Mucosa of descending colon (tissue), 3 donors: Measurements from ENCODE around the gene BBS1. TPM values are rescaled to one million over a fixed set of nuclear protein-coding genes. Genes with fewer than 3 reads are reported as not detected.

Experiments used
- ATAC-seq: fragments of 200-7000 bp; cut with Tn5 transposase; one replicate; pipeline ENCODE4 v1.9.1; 2020; ENCODE audit warnings: mild to moderate bottlenecking, moderate library complexity
- DNase-seq, 3 donors: peaks; one replicate each; pipeline ENCODE4 v3.0.0-alpha.2; 2020
- H3K36me3 ChIP-seq: fragments of 200-600 bp; one replicate; pipeline ENCODE4 v1.8.0; 2021; ENCODE audit warnings: low read depth, mild to moderate bottlenecking
- H3K4me1 ChIP-seq: fragments of 200-600 bp; one replicate; pipeline ENCODE4 v1.8.0; 2021; ENCODE audit warnings: low read depth, mild to moderate bottlenecking
- H3K4me3 ChIP-seq: fragments of 200-600 bp; one replicate; pipeline ENCODE4 v1.8.0; 2021; ENCODE audit warnings: mild to moderate bottlenecking
- H3K9me3 ChIP-seq: fragments of 200-600 bp; one replicate; pipeline ENCODE4 v1.8.0; 2021; ENCODE audit warnings: mild to moderate bottlenecking
- CTCF ChIP-seq: fragments of 200-600 bp; IDR thresholded peaks from one replicate; pipeline ENCODE4 v1.8.0; 2022; ENCODE audit warnings: antibody characterized with exemption, mild to moderate bottlenecking
- intact Hi-C, 2 donors: fragments of 100-400 bp; cut with DNase I in 1 of 2; cut with micrococcal nuclease in 1 of 2; formaldehyde crosslinking; loops; one replicate each; pipeline versions ENCODE4 v1.11.0 to v1.11.1; 2022; cut with DNase I, micrococcal nuclease
- total RNA-seq, 3 donors: library from RNA; stranded (reverse); fragmentation: NEBNext Ultra II Directional in 2 of 3; extraction: Animal tissue kit (Norgen Biotek cat#: 25700) in 2 of 3; gene quantifications; one replicate each; pipeline versions ENCODE4 v1.2.1 to v1.2.4, GENCODE V29; 2021 to 2023
- donor health status: DM: no; HTN: no; CAD: no; lungs with moderate emphysema.
- donor health status: DM: no; HTN: no; CAD: no.
- donor health status: DM: no; HTN: yes; CAD: no.

The BBS1 gene
- total RNA-seq, 3 donors from 2014 or later = 27.7 to 49.3 (median 35.4) TPM

GRCh38 chr11:66556086-66556485 lies 45.7 kb downstream of the BBS1 start:
- Histone ChIP-seq H3K9me3 (no peaks in the 10 kb centered on the region), H3K4me1 (no peaks in the 10 kb centered on the region), H3K36me3 (no peaks in the 10 kb centered on the region), H3K4me3 (no peak overlapping the region)
- intact Hi-C loops = no loop called here
- DNase-seq = no peak
- no peak for ATAC-seq
- no peak for TF ChIP-seq CTCF

GRCh38 chr11:66557733-66558326 lies 47.4 kb downstream of the BBS1 start:
- ATAC-seq (no peak), DNase-seq (no peak)
- intact Hi-C loops = no loop called here
- TF ChIP-seq CTCF = no peak
- H3K4me1 ChIP-seq = no peaks in the 10 kb centered on the region
- H3K9me3 ChIP-seq = no peaks in the 10 kb centered on the region
- no peak overlapping the region for H3K4me3 ChIP-seq
- H3K36me3 ChIP-seq = no peaks in the 10 kb centered on the region

- intact Hi-C loops = no loop called here
- Histone ChIP-seq H3K4me1 (no peaks in the 10 kb centered on the region), H3K4me3 (no peak overlapping the region), H3K36me3 (no peaks in the 10 kb centered on the region), H3K9me3 (no peaks in the 10 kb centered on the region)
- ATAC-seq (peak; percentile 42), DNase-seq (peak in 1 of 3 donors; percentile 41)
- TF ChIP-seq CTCF = no peak
These were observed 48.9 kb downstream of the BBS1 start for GRCh38 chr11:66559142-66559865.

GRCh38 chr11:66559866-66560676 lies 49.6 kb downstream of the BBS1 start:
- DNase-seq = no peak

More at GRCh38 chr11:66559866-66560676, 49.6 kb downstream of the BBS1 start:
- intact Hi-C loops = no loop called here
- no peaks in the 10 kb centered on the region for H3K36me3 ChIP-seq
- H3K4me3 ChIP-seq = no peak overlapping the region
- peak; percentile 15 for ATAC-seq
- no peaks in the 10 kb centered on the region for H3K9me3 ChIP-seq
- no peak for TF ChIP-seq CTCF
- no peaks in the 10 kb centered on the region for H3K4me1 ChIP-seq
